Transverse colon (tissue), 4 donors: ENCODE measurements around the gene KIF12.

Experiments used
- CTCF ChIP-seq, 5 experiments: fragments of 200-600 bp in 3 of 5; fragments of 450-650 bp in 2 of 5; sonication (generic) in 3 of 5; IDR thresholded peaks; 1 replicate in 2 of 5; 2 replicates in 3 of 5; pipeline ENCODE4 v1.5.1; 2016 to 2017; ENCODE audit warnings: antibody characterized with exemption in 5 of 5, inconsistent platforms in 3 of 5, mild to moderate bottlenecking in 2 of 5, moderate library complexity in 1 of 5
- POLR2A ChIP-seq: fragments of 450-650 bp; IDR thresholded peaks from one replicate; pipeline ENCODE4 v1.6.1; 2016; ENCODE audit warnings: antibody characterized with exemption, mild to moderate bottlenecking, moderate library complexity
- POLR2AphosphoS5 ChIP-seq, 3 donors: sonication (generic); formaldehyde crosslinking; IDR thresholded peaks; one replicate each; pipeline ENCODE4 v1.6.1; 2016; ENCODE audit warnings: antibody characterized with exemption in 3 of 3

DNA sequence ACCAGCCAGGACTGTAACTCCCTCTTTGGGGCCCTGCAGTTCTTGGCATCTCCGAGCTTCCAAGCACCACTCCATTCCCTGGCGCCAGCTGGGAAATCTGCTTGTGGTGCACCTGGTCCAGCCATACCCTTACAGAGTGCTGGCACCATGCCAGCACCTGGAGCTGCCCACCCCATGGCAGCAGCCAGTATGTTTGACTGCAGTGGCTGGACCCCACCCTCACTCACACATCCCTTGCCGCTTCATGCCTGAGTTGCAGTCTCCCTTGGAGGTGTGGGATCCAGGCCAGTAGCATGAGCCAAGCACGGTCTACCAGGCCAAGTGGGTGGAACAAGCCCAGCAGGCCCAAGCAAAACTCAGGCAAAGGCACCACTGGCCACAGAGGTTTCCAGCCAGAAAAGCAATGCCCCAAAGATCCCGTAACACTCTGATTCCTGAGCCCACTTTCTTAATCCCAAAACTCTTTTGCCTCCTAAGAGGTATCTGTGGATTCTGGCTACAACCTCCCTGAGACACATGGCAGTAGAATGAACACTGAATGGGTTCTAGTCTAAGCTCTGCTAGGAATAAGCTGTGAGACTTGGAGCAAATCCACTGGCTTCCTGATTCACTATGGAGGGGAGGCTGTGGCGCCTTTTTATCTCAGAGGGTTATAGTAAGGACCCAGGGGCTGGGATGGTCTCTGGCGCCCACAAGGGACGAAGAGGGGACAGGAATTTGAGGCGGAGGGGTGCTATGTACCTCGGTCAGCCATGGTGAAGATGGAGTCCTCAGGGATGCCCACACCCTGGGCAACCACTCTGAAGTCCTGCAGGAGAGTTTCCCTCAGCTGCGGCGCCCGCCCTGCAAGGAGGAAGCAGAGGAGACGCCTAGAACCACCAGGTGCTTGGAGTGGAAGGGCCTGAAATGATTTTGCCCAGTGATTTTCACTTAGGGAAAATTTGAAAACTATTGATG is 26.6 kb downstream of the KIF12 start:
- no peak for TF ChIP-seq CTCF (IDR thresholded peaks at IDR 0.05)
- TF ChIP-seq POLR2A, result no peak
- TF ChIP-seq POLR2AphosphoS5 (IDR thresholded peaks at IDR 0.05), result no peak
